HG02588 (cell line): Measurements from ENCODE around the gene NR4A2.

Experiments
- ATAC-seq: cut with Tn5 transposase; IDR thresholded peaks from one replicate; pipeline ENCODE4 v1.9.1; 2021; ENCODE audit warnings: mild to moderate bottlenecking, moderate library complexity; ENCODE audit not compliant: unreplicated experiment

NR4A2 gene

DNA sequence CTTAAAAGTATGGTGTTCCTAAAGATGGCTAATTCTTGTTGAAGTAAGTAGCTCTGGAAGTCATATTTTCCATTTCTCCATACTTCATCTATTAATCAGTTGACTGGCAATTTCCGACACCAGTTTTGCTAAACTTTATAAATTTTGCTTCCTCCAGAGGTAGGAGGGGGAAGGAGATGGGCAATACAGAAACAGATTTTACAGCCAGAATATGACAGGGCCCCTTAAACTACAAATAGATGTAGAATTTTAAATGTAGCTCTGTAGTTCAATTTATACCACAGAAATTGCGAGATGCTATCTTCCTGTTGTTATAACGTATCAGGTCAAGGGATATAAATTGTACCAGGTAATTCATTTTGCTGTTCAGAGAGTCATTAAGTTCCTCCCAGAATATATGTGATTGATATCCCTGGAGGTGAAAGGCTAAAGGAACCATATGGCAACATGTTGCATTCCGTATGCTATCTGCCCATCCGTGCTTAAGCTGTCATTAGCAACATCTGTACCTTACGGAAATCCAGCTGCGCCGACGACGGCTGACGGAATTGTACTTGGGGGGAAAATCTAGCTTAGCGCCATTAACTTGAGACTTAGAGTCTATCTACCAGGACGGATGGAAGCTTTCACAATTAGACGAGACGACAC is 8.4 kb upstream of the NR4A2 start:
- no peak for ATAC-seq

DNA sequence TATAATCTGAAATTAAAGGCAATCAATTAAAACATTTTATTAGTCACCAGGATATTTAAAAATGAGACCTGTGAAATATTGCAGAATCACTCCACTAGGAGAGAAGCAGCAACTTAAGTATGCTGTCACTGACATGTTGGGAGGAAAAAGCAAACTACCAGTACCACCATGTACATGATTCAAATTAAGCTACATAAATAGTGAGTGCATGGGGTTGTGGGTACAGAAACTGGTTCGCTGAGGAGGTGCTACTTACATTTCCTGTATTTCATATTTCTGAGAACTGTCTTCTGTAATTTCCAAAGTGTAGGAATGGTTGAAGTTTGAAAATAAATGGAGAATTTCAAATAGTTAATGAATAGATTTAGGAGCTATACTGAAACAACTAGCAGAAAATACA is 7.9 kb upstream of the NR4A2 start:
- ATAC-seq: no peak

DNA sequence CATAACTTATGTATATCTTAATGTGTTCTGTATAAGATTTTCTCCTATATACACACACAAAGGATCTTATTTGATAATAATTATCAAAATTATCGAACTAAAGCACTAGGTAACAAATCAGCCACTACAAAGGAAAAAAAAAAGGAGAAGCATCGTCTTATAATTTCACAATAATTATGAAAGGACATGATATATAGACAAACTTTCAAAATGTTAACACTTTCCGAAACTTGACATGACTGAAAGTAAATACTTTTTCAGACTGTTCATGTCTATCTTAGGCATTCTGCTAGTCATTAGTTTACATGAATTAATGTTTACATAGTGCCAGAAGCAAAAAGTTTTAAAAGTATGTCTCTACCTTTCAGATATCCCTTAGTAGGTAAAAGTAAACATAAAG is 7.3 kb upstream of the NR4A2 start:
- ATAC-seq: no peak

DNA sequence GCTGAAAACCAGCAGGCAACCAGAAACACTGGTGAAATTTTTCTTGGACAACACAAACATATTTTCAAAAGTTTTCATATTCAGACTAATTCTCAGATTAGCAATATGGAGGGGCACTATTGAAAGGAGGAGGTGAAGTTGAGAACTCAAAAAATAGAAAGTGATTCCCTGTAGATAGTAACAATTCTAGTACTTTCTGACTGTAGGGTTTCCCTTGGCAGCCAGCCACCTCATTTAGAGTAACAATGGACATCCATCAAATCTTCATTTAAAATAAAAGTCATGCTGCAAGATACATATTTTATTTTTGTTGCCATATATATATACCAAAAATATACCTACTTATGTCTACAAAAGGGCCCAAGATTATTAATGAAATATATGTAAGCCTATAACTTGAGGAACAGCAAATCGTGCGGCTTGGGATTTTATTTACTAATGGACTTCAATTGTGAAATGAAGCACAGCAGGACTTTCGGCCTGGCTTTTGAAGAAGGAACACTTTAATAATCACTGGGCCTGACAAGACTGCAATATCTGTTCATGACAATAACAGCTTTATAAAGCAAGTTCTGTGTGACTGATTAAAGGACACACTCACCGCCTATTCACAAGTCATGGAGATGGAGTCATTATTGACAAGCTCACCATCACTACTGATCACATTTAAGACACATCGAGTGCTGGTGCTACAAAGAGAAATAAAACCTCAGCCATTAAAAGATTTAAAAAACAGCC is 6.8 kb upstream of the NR4A2 start:
- no peak for ATAC-seq

DNA sequence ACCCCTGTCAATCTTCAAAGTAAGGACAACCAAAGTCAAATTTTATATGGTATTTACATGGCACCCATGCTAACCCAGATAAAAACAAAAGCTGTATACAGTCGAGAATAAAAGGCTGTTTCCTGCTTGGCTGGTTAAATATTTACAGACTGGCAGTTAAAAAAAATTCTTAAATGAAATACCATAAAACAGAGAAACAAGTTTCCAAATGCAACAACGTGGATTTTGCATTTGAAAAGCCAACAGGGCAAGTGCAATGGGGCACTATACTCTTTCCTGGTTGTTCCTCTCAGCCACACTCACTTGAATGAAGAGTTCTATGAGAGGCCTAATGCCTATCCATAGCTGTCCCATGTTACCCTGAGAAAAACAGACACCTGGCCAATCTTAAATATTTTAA is 6.1 kb upstream of the NR4A2 start:
- no peak for ATAC-seq

DNA sequence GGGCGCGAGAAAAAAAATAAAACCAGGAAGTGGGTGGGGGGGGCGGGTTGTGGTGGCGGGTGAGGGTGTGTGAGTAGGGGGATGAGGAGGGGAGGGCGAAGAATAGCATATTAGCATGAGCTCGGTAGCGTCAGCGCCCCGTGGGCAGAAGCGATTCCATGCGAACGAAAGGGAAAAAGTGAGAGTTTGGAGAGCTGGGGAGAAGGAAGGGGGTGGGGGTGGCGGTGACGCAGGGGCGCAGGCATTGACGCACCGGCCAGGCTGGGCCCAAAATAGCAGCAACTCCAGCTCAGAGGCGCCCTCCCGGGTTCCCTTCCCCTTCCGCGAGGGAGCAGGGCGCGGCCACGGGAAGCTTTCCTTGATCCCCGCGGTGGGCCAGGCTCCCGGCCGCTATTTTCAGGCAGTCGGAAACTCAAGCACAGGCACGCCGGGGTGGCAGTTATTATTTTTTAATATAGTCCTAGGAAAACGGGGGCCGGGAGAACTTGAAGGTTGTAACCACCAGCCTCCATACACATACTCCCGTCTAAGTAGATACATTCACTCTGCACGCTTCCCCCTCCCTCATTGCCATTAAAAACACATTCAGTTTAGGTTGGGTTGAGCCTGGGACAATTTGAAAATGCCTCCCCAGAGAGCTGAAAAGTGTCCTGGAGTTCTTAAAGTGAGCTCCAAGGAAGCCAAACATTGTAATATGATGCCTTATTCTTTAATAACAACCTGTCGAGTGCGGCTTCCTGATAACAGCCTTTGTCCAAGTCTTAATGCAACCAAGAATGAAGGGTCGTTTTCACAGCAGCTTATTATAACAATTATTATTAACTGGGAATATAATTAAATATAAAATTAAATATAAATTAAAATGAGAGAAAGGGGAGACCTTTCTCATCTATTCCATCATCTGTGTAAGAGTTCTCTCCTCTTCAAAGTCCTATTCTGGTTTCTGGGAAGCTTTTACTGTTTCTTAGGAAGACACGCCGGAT is 2.3 kb upstream of the NR4A2 start:
- peak; percentile 22 for ATAC-seq

DNA sequence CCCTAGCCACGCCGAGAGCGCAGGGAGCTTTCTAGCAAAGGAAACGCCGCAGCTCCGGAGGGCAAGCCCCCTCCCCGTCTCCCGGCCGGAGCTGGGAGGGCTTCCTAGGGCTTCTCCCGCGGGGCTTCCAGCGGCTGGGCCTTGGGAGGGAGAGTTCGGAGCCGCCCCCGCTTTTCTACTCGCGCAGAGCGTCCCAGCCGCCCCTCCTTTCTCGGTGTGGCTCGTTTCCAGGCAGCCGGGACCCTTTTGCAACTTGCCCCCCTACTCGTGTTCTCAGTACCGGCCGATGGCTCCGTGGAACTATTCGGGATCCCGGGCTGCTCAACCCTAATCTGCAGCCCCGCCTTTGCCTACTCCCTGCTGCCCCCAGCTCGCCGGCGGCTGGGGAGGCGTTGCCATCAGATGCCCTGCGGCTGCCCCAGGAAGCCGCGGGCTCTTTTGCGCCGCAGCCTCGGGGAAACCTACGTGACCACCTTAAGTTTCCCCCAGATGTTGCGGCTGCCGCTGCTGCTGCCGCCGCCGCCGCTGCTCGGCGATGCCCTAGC is 1.5 kb upstream of the NR4A2 start:
- peak; percentile 39 for ATAC-seq

DNA sequence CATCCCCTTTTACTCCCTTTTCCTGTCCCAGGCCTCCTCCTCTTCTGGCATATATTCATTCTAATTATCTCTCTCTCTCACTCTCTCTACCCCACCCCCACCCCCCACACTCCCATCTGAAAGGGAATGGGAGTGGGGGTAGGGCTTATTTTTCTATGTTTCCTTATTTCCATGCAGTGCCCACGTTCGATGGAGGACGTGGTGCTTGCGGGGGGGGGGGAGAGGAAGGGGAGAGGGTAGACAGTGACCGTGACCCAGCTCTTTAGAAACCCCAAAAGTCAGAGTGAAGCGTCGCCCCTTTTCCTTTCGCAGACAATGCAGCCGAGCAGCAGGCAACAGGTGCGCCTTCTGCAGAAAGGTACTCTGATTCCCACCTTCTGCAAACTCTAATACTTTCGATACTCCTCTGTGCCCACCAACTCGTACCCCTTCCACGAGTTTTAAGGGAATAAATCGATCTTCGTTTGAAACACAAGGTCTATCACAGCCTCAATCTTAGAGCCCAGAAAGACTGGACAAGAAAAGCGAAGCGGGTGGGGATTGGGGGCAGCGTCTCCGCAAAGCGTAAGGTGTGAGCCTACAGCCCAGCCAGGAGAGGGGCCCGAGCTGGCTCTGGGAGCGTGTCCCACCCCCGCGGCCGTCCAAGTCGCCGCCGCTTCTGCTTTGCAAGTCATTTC is 891 bp upstream of the NR4A2 start:
- ATAC-seq: peak; percentile 13

DNA sequence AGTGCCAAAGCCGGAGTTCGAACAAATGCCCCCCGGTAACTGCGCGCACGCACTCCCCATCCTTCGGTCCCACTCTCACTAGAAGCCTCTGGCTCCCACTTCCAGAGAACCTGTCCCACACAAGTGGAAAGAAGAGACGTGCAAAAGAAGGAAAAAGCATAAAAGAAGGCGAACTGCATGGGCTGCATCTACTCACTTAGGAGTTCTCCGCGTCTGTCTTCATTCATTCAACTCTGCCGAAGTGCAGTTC is 312 bp downstream of the NR4A2 start:
- ATAC-seq: peak; percentile 11

DNA sequence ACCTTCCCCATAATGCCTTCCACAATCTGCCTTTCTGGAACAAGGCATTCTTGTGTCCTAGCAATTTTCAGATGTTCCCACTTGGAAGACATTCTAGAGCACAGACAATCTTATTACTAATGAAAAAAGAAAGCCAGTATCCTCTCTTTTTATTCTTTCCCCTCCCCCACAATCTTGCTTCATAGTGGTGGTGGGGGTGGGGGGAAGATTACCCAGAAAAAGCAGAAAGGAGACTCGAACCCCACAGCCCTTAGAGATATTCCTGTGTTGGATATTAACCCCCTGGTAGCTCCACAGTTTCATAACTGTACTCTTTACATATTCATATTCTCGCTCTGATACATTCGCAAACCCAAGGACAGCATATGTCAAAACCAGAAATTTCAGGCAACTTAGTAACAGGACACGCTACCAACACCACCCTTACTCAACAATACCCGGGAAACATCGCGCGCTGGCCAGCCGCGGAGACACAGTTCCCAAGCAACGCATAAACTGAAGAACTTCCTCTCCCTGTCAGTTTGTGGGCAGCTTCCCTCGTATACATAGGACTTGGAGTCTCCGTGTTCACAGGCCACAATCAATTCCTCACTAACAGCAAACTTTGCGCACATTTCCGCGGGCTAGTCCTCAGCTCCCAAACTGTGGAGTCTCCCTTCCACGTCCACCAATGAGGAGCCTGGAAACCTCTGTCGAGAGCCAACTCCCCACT is 793 bp downstream of the NR4A2 start:
- no peak for ATAC-seq

DNA sequence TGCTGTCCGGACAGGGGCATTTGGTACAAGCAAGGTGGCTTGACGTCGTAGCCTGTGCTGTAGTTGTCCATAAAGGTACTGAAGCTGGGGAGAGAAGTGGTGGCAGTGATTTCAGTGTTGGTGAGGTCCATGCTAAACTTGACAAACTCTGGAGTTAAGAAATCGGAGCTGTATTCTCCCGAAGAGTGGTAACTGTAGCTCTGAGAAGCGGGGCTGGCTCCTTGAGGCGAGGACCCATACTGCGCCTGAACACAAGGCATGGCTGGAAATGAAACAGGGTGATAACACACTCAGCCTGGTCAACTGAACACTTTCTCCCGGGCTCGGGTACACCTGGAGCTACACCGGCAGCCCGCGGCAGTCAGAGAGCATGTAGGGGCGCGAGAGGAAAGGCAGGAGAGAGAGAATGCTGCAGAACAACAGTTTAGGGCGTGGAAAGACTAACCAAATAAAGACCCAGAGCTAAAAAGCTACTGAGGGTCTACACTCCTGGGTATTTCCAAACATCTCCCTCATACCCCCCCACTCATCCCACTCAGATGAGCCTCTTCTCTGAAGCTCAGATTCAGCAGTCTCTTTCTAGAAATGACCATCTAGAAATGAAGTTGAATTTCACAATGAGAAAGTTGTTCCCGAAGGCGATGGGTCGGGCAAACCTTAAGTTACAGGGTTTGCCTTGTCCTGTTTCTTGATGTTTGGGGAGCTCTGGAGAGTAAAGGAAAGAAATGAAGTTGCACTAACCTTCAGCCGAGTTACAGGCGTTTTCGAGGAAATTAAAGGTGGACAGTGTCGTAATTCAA is 2.4 kb downstream of the NR4A2 start:
- no peak for ATAC-seq

DNA sequence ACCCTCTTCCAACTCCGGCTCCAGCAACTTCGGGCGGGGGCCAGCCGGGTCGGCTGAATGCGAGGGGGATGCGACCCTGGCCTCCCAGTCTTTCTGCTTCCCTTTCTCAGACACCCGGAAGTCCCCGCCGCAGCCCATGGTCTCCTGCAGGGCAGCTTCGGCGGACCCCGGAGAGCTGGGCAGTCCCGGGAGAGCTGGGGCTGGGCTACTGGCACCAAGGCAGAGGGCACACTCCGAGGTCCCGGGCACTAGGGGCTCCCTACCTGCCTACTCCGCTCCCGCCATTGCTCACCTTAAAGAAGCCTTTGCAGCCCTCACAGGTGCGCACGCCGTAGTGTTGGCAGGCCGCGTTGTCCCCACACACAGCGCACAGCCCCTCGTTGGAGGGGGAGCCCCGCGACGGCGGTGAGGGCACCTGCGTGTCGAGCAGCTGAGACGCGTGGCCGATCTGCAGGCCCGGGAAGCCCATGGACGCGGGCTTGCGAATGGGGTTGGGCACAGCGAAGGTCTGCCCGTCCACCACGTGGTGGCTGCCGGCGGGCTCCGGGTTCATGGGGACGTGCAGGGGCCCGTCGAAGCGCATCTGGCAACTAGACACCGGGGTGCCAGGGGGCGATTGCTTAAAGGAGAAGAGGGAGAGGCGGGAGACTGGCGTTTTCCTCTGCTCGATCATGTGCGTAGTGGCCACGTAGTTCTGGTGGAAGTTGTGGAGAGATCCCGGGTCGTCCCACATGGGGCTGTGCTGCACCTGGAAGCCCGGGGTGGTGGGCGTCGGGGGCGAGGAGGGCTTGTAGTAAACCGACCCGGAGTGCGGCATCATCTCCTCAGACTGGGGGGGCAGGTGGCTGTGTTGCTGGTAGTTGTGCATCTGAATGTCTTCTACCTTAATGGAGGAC is 3.2 kb downstream of the NR4A2 start:
- no peak for ATAC-seq

DNA sequence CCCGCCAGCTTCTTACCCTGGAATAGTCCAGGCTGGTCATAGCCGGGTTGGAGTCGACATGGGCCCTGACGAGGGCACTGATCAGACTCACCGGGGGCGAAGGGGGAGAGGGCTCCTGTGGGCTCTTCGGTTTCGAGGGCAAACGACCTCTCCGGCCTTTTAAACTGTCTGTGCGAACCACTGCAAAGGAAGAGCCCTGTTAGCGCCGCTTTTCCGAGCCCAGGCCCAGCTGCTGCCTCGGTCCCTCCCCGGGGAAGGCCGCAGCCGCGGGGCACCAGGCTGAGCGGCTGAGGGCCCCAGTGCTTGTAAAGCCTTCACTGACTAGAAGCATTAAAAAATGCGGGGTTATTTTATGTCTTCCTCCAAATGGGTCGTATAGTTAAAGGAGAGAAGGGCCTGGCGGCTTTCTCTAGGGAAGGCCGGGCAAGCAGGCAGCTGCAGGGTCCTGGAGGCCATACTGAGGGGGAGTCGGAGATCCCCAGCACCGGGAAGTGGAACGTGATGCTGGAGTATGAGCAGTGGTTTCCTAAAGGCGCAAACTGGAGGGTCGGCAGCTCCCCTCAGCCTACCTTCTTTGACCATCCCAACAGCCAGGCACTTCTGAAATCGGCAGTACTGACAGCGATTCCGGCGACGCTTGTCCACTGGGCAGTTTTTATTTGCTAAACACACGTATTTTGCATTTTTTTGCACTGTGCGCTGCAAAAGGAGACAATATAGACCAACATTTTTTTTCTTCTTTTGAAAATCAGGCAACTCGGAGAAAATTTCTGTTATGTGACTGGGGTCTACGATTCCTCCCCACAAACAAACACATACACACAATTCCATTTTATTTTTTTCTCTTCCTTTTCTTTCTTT is 4.5 kb downstream of the NR4A2 start:
- no peak for ATAC-seq

DNA sequence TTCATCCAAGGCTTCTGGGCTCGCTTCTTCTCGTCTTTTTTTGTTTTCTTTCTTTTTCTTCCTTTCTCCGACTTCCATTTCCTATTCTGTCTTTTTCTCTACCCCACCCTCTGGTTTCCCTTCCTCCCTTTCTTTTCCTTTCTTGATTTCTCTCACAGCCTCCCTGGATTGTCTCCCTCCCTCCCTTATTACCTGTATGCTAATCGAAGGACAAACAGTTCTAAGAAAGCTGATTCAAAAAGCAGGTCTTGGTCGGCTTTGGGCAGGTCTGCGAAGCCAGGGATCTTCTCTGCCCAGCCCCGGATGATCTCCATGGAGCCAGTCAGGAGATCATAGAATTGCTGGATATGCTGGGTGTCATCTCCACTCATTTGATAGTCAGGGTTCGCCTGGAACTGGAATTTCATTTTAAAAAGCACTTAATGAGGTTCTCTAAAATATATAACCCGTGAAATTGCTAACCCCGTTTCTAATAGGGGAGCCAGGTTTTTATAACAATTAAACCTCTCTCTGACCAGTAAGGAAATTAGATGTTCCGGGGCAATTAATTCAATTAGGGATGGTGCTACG is 5.9 kb downstream of the NR4A2 start:
- no peak for ATAC-seq

DNA sequence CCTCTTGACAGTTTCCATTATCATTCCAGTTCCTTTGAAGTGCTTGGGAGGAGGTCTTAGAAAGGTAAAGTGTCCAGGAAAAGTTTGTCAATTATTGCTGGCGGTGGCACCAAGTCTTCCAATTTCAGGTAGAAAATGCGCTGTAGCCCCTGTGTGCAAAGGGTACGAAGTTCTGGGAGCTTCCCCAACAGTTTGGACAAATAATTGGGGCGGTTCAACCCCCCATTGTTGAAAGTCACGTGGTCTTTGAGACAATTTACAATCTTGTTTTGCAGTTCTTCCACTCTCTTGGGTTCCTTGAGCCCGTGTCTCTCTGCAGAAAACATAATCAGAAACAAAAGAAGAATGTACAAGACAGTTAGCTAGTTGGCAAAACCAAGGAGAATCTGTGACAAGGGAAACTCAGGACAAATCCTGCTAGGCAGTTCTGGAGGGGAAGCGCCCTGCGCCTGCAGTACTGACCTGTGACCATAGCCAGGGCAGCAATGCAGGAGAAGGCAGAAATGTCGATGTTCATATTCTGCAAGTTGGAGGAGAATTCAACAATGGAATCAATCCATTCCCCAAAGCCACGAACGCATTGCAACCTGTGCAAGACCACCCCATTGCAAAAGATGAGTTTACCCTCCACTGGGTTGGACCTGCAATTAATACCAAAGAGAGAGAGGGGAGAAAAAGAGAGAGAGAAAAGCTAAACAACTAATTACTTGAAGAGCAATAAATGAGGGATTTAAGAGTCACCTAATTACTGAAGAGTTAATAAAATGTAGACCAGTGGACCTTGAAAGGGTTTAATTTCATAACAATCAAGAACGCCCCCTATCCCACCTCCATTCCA is 6.6 kb downstream of the NR4A2 start:
- ATAC-seq: no peak

DNA sequence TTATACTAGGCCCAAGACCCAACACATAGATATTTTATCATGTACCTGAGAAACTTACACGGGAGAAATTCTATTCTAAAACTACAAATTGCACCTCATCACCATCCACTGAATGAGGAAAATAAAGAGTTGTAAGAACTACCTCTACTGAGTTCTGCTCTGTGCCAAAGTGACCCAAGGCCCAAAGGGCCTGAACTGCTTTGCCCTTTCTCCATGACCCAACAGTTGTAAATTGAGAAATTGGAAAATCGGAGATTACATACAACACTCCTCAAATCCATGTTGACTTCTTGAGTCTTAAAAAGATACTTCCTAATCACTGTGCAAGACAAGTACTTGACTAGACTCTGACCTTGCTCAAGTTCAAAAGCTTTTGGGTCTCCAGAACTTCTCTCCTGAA is 8.8 kb downstream of the NR4A2 start:
- no peak for ATAC-seq
